ENCODE measurements around the gene LMBR1. TPM values are rescaled to one million over a fixed set of nuclear protein-coding genes. Genes with fewer than 3 reads are reported as not detected.
"Not testable (repeated sequence)": the region's sequence is repeated elsewhere in the genome, so short reads cannot be mapped to it uniquely, and the experiment has no call there.

LMBR1 gene
- total RNA-seq, 1 experiment from 2014 or later, result 105 TPM

GRCh38 chr7:156703209-156703608, 189.8 kb downstream of the LMBR1 start:
- TF ChIP-seq, protein P1, sequence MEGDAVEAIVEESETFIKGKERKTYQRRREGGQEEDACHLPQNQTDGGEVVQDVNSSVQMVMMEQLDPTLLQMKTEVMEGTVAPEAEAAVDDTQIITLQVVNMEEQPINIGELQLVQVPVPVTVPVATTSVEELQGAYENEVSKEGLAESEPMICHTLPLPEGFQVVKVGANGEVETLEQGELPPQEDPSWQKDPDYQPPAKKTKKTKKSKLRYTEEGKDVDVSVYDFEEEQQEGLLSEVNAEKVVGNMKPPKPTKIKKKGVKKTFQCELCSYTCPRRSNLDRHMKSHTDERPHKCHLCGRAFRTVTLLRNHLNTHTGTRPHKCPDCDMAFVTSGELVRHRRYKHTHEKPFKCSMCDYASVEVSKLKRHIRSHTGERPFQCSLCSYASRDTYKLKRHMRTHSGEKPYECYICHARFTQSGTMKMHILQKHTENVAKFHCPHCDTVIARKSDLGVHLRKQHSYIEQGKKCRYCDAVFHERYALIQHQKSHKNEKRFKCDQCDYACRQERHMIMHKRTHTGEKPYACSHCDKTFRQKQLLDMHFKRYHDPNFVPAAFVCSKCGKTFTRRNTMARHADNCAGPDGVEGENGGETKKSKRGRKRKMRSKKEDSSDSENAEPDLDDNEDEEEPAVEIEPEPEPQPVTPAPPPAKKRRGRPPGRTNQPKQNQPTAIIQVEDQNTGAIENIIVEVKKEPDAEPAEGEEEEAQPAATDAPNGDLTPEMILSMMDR (IDR thresholded peaks at IDR 0.05; ENCODE audit: unreplicated experiment), result no peak
- Mint-ChIP-seq H3K4me1 (ENCODE audit: insufficient read depth, unreplicated experiment) (peaks cover 13% of the 10 kb centered on the region), H3K27me3 (ENCODE audit: insufficient read depth, unreplicated experiment) (no peaks in the 10 kb centered on the region), H3K36me3 (ENCODE audit: insufficient read depth, unreplicated experiment) (peaks cover 25% of the 10 kb centered on the region), H3K4me3 (ENCODE audit: unreplicated experiment) (no peak overlapping the region), H3K9me3 (ENCODE audit: unreplicated experiment) (no peaks in the 10 kb centered on the region), H3K27ac (ENCODE audit: low read depth, unreplicated experiment) (no peak overlapping the region)
- BruUV-seq (replicated peaks), result no TSS peak
- DNase-seq (ENCODE audit: unreplicated experiment), result no peak
- POLR2A ChIA-PET, result no interaction called here
- intact Hi-C loops (cut with micrococcal nuclease), result no loop called here
- CTCF ChIA-PET, result no interaction called here

- Mint-ChIP-seq H3K27me3 (ENCODE audit: insufficient read depth, unreplicated experiment) (no peaks in the 10 kb centered on the region), H3K9me3 (ENCODE audit: unreplicated experiment) (no peaks in the 10 kb centered on the region), H3K27ac (ENCODE audit: low read depth, unreplicated experiment) (no peak overlapping the region), H3K4me3 (ENCODE audit: unreplicated experiment) (no peak overlapping the region), H3K36me3 (ENCODE audit: insufficient read depth, unreplicated experiment) (peaks cover 27% of the 10 kb centered on the region), H3K4me1 (ENCODE audit: insufficient read depth, unreplicated experiment) (peaks cover 13% of the 10 kb centered on the region)
- ChIA-PET CTCF (no interaction called here), POLR2A (no interaction called here)
- TF ChIP-seq, protein P1 (IDR thresholded peaks at IDR 0.05; ENCODE audit: unreplicated experiment), result no peak
- no peak for DNase-seq (ENCODE audit: unreplicated experiment)
- no TSS peak for BruUV-seq (replicated peaks)
- intact Hi-C loops (cut with micrococcal nuclease), result no loop called here
Observed at GRCh38 chr7:156702399-156702798, 190.6 kb downstream of the LMBR1 start.

DNA sequence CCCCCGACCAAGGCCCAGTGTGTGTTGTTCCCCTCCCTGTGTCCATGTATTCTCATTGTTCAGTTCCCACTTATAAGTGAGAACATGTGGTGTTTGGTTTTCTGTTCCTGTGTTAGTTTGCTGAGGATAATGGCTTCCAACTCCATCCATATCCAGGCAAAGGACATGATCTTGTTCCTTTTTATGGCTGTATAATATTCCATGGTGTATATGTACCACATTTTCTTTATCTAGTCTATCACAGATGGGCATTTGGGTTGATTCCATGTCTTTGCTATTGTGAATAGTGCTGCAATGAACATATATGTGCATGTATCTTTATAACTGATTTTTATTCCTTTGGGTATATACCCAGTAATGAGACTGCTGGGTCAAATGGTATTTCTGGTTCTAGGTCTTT, 191.2 kb downstream of the LMBR1 start:
- Mint-ChIP-seq H3K36me3 (ENCODE audit: insufficient read depth, unreplicated experiment) (peaks cover 33% of the 10 kb centered on the region), H3K4me1 (ENCODE audit: insufficient read depth, unreplicated experiment) (peaks cover 13% of the 10 kb centered on the region)
- H3K9me3 Mint-ChIP-seq (ENCODE audit: unreplicated experiment); H3K4me3 Mint-ChIP-seq (ENCODE audit: unreplicated experiment); POLR2A ChIA-PET; CTCF ChIA-PET; DNase-seq (ENCODE audit: unreplicated experiment); BruUV-seq (replicated peaks); H3K27ac Mint-ChIP-seq (ENCODE audit: low read depth, unreplicated experiment); intact Hi-C loops (cut with micrococcal nuclease); H3K27me3 Mint-ChIP-seq (ENCODE audit: insufficient read depth, unreplicated experiment): not testable (repeated sequence)

DNA sequence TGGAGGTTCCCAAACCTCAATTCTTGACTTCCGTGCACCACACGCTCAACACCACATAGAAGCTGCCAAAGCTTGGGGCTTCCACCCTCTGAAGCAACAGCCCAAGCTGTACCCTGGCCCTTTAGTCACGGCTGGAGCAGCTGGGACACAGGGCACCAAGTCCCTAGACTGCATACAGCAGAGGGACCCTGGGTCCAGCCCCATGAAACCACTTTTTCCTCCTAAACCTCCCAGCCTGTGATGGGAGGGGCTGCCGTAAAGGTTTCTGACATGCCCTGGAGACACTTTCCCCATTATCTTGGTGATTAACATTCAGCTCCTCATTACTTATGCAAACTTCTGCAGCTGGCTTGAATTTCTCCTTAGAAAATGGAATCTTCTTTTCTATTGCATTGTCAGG, 194.5 kb downstream of the LMBR1 start:
- DNase-seq (ENCODE audit: unreplicated experiment); H3K4me1 Mint-ChIP-seq (ENCODE audit: insufficient read depth, unreplicated experiment); H3K4me3 Mint-ChIP-seq (ENCODE audit: unreplicated experiment); intact Hi-C loops (cut with micrococcal nuclease); H3K27ac Mint-ChIP-seq (ENCODE audit: low read depth, unreplicated experiment); BruUV-seq (replicated peaks); H3K9me3 Mint-ChIP-seq (ENCODE audit: unreplicated experiment); H3K27me3 Mint-ChIP-seq (ENCODE audit: insufficient read depth, unreplicated experiment): not testable (repeated sequence)
- POLR2A ChIA-PET, result interaction anchor here (0.6 kb wide), 1 partner anchor 10 kb away, joined by 3 read pairs; no protein-coding TSS in a partner anchor
- CTCF ChIA-PET, result interaction anchor here (0.6 kb wide), 1 partner anchor 85 kb away, joined by 3 read pairs; no protein-coding TSS in a partner anchor
- H3K36me3 Mint-ChIP-seq (ENCODE audit: insufficient read depth, unreplicated experiment), result peaks cover 40% of the 10 kb centered on the region

- Mint-ChIP-seq H3K9me3 (ENCODE audit: unreplicated experiment) (peaks cover 18% of the 10 kb centered on the region), H3K36me3 (ENCODE audit: insufficient read depth, unreplicated experiment) (peaks cover 40% of the 10 kb centered on the region)
- H3K4me1 Mint-ChIP-seq (ENCODE audit: insufficient read depth, unreplicated experiment); DNase-seq (ENCODE audit: unreplicated experiment); H3K27me3 Mint-ChIP-seq (ENCODE audit: insufficient read depth, unreplicated experiment); intact Hi-C loops (cut with micrococcal nuclease); BruUV-seq (replicated peaks); H3K27ac Mint-ChIP-seq (ENCODE audit: low read depth, unreplicated experiment); CTCF ChIA-PET; H3K4me3 Mint-ChIP-seq (ENCODE audit: unreplicated experiment): not testable (repeated sequence)
- POLR2A ChIA-PET, result interaction anchor here (0.7 kb wide), 1 partner anchor 251 kb away, joined by 3 read pairs; no protein-coding TSS in a partner anchor
Observed at GRCh38 chr7:156697283-156697682, 195.7 kb downstream of the LMBR1 start.
